Keratinocyte (primary cell): ENCODE results near the gene GNAT2. TPM values are rescaled to one million over a fixed set of nuclear protein-coding genes. Genes with fewer than 3 reads are reported as not detected.

Experiments used
- DNase-seq: peaks from one replicate; pipeline ENCODE4 v3.0.0-alpha.2; 2011; ENCODE audit warnings: low read depth, missing footprints, low spot score
- FAIRE-seq: peaks from 2 replicates; lab custom pipeline; 2011; peaks lifted over from hg19 to GRCh38; lab: Jason Lieb, UNC
- H2AFZ ChIP-seq: 2 replicates; pipeline ENCODE4 v1.6.0; 2012; ENCODE audit warnings: low read length, control low read depth, inconsistent platforms; ENCODE audit not compliant: control insufficient read depth
- H3K27ac ChIP-seq: 2 replicates; pipeline ENCODE4 v1.5.1; 2011; ENCODE audit warnings: low read length; ENCODE audit not compliant: control insufficient read depth, insufficient read depth
- H3K27me3 ChIP-seq: 3 replicates; pipeline ENCODE4 v1.6.0; 2011; ENCODE audit warnings: low read length; ENCODE audit not compliant: control insufficient read depth, insufficient read depth; ENCODE audit errors: extremely low read depth
- H3K36me3 ChIP-seq, 2 experiments: 2 replicates in 1 of 2; 3 replicates in 1 of 2; pipeline ENCODE4 v1.5.1; 2011; ENCODE audit warnings: low read length in 2 of 2, mild to moderate bottlenecking in 1 of 2; ENCODE audit not compliant: control insufficient read depth in 2 of 2, insufficient read depth in 2 of 2; ENCODE audit errors: extremely low read depth in 1 of 2
- H3K4me1 ChIP-seq: 3 replicates; pipeline ENCODE4 v1.5.1; 2011; ENCODE audit warnings: low read length; ENCODE audit not compliant: control insufficient read depth, insufficient read depth; ENCODE audit errors: extremely low read depth
- H3K4me2 ChIP-seq: 3 replicates; pipeline ENCODE4 v1.6.0; 2011; ENCODE audit warnings: low read depth, low read length; ENCODE audit not compliant: control insufficient read depth, insufficient read depth; ENCODE audit errors: extremely low read depth
- H3K4me3 ChIP-seq, 3 experiments: fragments of 200-600 bp in 1 of 3; sonication (generic) in 1 of 3; 2 replicates in 2 of 3; 3 replicates in 1 of 3; pipeline ENCODE4 v1.5.1; 2011 to 2016; ENCODE audit warnings: low read length in 3 of 3, mild to moderate bottlenecking in 3 of 3, control low read depth in 2 of 3, inconsistent platforms in 1 of 3, low read depth in 1 of 3, mixed read lengths in 1 of 3, mixed run types in 1 of 3, moderate library complexity in 1 of 3; ENCODE audit not compliant: control insufficient read depth in 2 of 3, insufficient read depth in 2 of 3; ENCODE audit errors: extremely low read depth in 1 of 3
- H3K79me2 ChIP-seq: 2 replicates; pipeline ENCODE4 v1.6.0; 2012; ENCODE audit warnings: low read length; ENCODE audit not compliant: control insufficient read depth, insufficient read depth
- H3K9ac ChIP-seq: 3 replicates; pipeline ENCODE4 v1.6.0; 2011; ENCODE audit warnings: low read length; ENCODE audit not compliant: control insufficient read depth, insufficient read depth; ENCODE audit errors: extremely low read depth
- H3K9me1 ChIP-seq: 3 replicates; pipeline ENCODE4 v1.6.0; 2011; ENCODE audit warnings: low read length; ENCODE audit not compliant: control insufficient read depth, insufficient read depth; ENCODE audit errors: extremely low read depth
- H3K9me3 ChIP-seq: 2 replicates; pipeline ENCODE4 v1.5.1; 2012; ENCODE audit warnings: low read depth, low read length; ENCODE audit not compliant: control insufficient read depth
- H4K20me1 ChIP-seq: 3 replicates; pipeline ENCODE4 v1.6.0; 2011; ENCODE audit warnings: low read length; ENCODE audit not compliant: control insufficient read depth, insufficient read depth; ENCODE audit errors: extremely low read depth
- EZH2 ChIP-seq: IDR thresholded peaks from one replicate; pipeline ENCODE4 v1.6.1; 2012; ENCODE audit warnings: inconsistent platforms, mild to moderate bottlenecking, low read length, moderate library complexity
- dilution Hi-C: fragments of 300-500 bp; cut with MboI; formaldehyde crosslinking; loops from one replicate; pipeline ENCODE4 v1.7.0; 2020; ENCODE audit warnings: low sequenced_read_pairs; ENCODE audit not compliant: extremely low pct_ligation_motif_present
- polyA plus RNA-seq, 5 experiments: library from polyadenylated mRNA; depleted of rRNA in 3 of 5; stranded (reverse) in 3 of 5; stranded (forward) in 1 of 5; unstranded in 1 of 5; fragments of >200 nt; gene quantifications; 1 replicate in 1 of 5; 2 replicates in 3 of 5; 3 replicates in 1 of 5; pipeline versions ENCODE4 v1.2.1 to v1.2.3, GENCODE V29; 2011 to 2012; ENCODE audit warnings: missing spikeins in 2 of 5, low read depth in 1 of 5, low replicate concordance in 1 of 5
- TF ChIP-seq, protein P1 (sequence below), 3 experiments: IDR thresholded peaks in 1 of 3; conservative IDR thresholded peaks in 1 of 3; optimal IDR thresholded peaks in 1 of 3; 2 replicates in 2 of 3; 3 replicates in 1 of 3; pipeline versions ENCODE3 to v1.5.1; 2011; ENCODE audit warnings: low read length in 3 of 3, mild to moderate bottlenecking in 3 of 3, moderate library complexity in 2 of 3, control low read depth in 1 of 3, inconsistent platforms in 1 of 3; ENCODE audit not compliant: insufficient read depth in 2 of 3; ENCODE audit errors: extremely low read depth in 1 of 3

The GNAT2 gene
- polyA plus RNA-seq, 1 donor (not counting 4 experiments of a cell fraction or from before 2014, with no cell fraction given): 0.17 TPM

DNA sequence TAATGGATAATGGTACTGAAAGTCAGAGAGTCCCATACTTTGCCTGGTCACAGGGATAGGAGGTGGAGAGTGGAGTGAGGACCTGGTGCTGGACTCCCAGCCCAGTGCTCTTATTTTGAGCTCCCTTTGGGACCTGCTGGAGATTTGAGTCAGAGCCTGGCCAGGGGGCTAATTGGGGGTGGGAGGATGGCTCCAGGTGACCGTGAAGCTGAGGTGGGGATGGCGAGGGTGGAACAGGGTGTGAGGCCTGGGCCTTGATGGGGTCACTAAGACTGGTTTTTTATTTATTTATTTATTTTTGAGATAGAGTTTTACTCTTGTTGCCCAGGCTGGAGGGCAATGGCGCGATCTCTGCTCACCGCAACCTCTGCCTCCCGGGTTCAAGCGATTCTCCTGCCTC lies 18.0 kb upstream of the GNAT2 start:
- dilution Hi-C loops: no loop called here

DNA sequence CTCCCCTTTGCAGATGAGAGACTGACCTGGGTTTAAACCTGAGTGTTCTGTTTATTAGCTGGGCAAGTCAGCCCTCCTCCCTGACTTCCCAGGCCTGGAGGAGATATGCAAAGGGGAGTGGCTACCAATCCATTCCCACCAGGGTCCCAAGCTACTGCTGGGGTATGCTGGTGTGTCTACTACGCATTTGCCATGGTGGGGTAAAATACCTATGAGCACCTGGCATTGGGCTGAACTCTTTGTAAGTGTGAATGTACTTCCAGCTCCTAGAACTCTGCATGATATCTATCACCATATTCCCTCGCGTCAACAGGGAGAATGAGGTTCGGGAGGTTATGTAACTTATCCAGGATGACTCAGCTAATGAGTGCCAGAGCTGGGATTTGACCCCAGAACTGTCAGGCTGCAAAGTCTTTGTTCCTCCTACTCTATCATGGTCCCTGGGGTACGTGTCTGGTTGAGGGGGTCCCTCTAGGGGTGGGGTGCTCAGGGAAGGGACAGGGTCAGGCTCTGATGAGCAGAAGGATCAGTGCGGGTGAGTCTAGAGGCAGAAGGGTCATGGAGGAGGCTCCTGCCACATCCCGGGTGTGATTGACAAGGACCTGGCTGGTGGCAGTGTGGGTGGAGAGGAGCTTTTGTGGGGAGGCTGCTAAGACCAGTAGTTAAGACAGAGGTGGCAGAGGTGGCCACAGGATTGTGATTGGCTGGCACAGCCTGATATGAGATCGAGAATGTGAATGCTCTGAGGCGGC lies 17.0 kb upstream of the GNAT2 start:
- H3K9ac ChIP-seq: no peak overlapping the region
- no peaks in the 10 kb centered on the region for H3K27me3 ChIP-seq
- no peak overlapping the region for H3K27ac ChIP-seq
- DNase-seq: no peak
- H3K4me3 ChIP-seq: no peak overlapping the region
- H4K20me1 ChIP-seq: no peaks in the 10 kb centered on the region
- H3K4me2 ChIP-seq: no peak overlapping the region
- dilution Hi-C loops: no loop called here
- no peaks in the 10 kb centered on the region for H3K9me1 ChIP-seq
- TF ChIP-seq, protein P1, sequence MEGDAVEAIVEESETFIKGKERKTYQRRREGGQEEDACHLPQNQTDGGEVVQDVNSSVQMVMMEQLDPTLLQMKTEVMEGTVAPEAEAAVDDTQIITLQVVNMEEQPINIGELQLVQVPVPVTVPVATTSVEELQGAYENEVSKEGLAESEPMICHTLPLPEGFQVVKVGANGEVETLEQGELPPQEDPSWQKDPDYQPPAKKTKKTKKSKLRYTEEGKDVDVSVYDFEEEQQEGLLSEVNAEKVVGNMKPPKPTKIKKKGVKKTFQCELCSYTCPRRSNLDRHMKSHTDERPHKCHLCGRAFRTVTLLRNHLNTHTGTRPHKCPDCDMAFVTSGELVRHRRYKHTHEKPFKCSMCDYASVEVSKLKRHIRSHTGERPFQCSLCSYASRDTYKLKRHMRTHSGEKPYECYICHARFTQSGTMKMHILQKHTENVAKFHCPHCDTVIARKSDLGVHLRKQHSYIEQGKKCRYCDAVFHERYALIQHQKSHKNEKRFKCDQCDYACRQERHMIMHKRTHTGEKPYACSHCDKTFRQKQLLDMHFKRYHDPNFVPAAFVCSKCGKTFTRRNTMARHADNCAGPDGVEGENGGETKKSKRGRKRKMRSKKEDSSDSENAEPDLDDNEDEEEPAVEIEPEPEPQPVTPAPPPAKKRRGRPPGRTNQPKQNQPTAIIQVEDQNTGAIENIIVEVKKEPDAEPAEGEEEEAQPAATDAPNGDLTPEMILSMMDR (optimal IDR thresholded peaks at IDR 0.05 in 1 of 3, IDR thresholded peaks at IDR 0.05 in 1 of 3, conservative IDR thresholded peaks at IDR 0.05 in 1 of 3; ENCODE audit: extremely low read depth in 1 of 3, insufficient read depth in 2 of 3, low read length in 3 of 3): no peak
- no peak for TF ChIP-seq EZH2
- H3K9me3 ChIP-seq: no peaks in the 10 kb centered on the region
- no peak overlapping the region for H2AFZ ChIP-seq
- peak; percentile 32 for FAIRE-seq
- no peaks in the 10 kb centered on the region for H3K4me1 ChIP-seq
- H3K79me2 ChIP-seq: no peaks in the 10 kb centered on the region
- peaks cover 0 to 6% of the 10 kb centered on the region in 2 experiments for H3K36me3 ChIP-seq

More for the DNA sequence above, 18.0 kb upstream of the GNAT2 start:
- no peaks in the 10 kb centered on the region for H3K9me1 ChIP-seq
- H3K79me2 ChIP-seq: no peaks in the 10 kb centered on the region
- DNase-seq: no peak
- H2AFZ ChIP-seq: no peak overlapping the region
- H4K20me1 ChIP-seq: no peaks in the 10 kb centered on the region
- no peak for FAIRE-seq
- no peak for TF ChIP-seq EZH2
- TF ChIP-seq, protein P1 (optimal IDR thresholded peaks at IDR 0.05 in 1 of 3, IDR thresholded peaks at IDR 0.05 in 1 of 3, conservative IDR thresholded peaks at IDR 0.05 in 1 of 3; ENCODE audit: extremely low read depth in 1 of 3, insufficient read depth in 2 of 3, low read length in 3 of 3): no peak
- H3K27ac ChIP-seq: no peak overlapping the region
- H3K9ac ChIP-seq: no peak overlapping the region
- H3K4me1 ChIP-seq: no peaks in the 10 kb centered on the region
- H3K4me2 ChIP-seq: no peak overlapping the region
- H3K4me3 ChIP-seq: no peak overlapping the region
- no peaks in the 10 kb centered on the region for H3K27me3 ChIP-seq
- H3K9me3 ChIP-seq: no peaks in the 10 kb centered on the region
- H3K36me3 ChIP-seq: no peaks in the 10 kb centered on the region
